Posterior cingulate gyrus (tissue), 11 donors: ENCODE data around the gene EYA2.
A peak's percentile ranks its signal among the peaks of the same experiment; 100 is the strongest.
"Not testable (repeated sequence)": the region's sequence is repeated elsewhere in the genome, so short reads cannot be mapped to it uniquely, and the experiment has no call there.

Source experiments
- DNase-seq, 10 donors: peaks; one replicate each; pipeline versions ENCODE4 v3.0.0 to v3.0.0-alpha.2; 2020 to 2021; ENCODE audit warnings: mixed read lengths in 3 of 10
- intact Hi-C: fragments of 100-400 bp; cut with DNase I; formaldehyde crosslinking; loops from one replicate; pipeline ENCODE4 v1.15.1; 2023

EYA2 gene

DNA sequence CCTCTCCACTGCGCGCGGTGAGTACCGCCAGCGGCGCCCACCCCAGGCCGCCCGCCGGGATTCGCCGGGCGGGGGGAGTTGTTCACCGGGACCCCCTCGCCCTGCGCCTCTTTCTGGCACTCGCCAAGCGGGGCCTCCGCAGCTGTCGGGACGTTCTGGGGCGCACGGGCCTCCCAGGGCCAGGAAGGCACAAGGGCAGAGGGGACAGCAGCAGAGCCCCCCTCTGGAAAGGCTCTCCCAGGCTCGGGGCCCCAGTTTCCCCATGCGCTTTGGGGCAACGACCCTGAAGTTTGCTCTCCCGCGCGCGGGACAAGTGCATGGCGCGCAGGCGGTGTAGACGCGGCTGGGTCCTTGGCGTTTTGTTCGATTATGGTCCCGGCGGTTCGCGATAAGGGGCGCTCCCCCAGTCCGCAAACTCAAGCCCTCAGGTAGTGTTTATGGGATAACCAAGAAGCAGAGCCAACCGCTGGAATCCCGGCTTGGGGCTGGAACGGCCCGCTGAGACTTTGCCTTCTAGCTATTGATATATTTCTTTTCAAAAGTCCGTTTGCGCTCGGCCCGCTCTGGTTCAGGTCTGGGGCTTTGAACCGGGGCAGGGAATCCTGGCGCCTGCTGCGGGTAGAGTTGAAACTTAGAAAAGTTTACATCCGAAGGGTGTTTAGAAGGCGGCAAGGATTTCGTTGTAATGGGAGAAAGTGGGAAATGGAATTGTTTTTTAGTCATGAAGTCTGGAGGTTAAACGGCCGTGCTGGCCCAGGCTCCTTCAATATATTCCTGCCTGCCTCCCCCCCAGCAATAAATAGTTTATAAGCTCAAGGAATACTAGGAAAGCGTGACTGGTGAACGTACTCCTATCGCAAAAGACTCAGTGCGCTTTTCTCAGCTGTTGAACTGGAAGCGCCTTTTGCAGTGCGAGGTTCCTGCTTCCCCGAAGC, 595 bp downstream of the EYA2 start:
- intact Hi-C loops = no loop called here
- DNase-seq = peak in 1 of 10 donors; percentile 67

DNA sequence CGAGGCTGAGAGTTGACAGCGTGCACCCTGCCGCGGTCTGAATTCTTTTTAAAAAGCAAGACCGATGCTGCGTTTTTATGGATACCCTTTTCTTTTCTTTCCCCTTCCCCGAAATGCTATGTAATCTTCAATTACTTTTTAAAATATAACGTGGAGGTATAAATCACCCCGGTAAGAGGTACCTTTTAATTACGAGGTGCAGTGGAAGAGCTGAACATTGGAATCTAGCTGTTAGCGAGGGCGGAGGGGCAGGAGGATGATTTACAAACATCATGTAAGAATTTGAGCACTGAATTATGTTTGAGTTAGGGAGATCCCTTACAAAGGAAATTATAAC, 1.2 kb downstream of the EYA2 start:
- DNase-seq = peak in 1 of 10 donors; percentile 73
- intact Hi-C loops = no loop called here

DNA sequence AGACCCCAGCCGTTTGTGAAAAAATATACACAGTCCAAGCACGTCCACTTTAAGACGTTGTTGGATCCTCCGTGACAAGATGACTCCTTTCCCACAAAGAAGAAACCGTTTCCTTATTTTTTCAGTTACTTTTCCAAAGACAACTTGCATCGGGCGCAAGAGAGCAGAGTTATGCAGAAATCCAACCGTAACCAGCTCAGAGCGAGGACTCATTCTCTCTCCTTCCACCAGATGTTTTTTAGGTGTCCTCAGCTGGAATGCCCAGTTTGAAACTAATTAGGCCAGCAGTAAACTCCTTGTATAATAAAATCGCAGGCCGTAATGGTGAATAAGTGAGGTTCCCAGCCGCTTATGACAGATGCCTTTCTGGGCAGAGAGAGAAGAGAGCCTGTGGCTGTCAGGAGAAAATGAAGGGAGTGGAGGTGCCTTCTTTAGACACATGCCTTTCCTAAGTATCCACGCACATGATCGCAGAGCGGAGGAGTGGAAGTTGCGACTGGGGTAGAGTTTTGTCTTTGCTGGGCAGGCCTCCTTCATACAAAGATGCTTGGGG, 2.8 kb downstream of the EYA2 start:
- intact Hi-C loops = no loop called here

DNA sequence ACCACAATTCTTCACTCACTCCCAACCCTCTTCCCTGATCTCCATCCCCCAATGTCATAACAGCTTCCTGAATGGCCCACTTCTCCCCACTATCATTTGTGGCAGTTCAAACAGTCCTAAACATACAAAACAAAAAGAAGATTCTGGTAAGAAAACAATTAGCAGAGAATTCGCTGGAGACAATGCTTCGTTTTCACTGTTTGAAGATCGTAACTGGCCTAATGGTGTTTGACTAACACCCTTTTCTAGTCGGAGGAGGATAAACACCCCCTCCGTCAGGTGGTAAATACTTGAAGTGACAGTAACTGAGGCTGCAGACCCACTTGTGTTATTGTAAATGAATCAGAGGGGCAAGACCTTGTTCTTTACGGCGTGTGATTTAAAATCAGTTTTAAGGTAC, 3.8 kb downstream of the EYA2 start:
- no peak for DNase-seq
- intact Hi-C loops = no loop called here

More for the DNA sequence above, 2.8 kb downstream of the EYA2 start:
- no peak for DNase-seq

DNA sequence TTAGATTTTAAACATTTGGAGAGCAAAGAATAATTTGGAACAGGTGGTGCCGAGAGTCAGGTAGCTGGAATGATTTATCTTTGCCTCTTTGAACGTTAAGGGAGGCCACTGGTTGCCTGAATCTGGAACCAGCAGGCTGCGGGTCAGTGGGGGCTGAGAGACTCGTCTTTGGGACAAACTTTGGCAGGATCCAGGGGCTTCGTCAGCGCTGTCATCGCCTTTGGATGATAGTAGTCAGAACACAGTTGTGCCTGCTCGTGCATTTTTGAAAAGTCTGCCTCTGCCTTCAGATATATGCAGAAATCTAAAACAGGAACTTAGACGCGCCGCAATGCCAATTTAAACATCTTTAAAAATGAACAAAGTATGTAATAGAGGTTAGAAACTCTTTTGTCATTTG, 5.0 kb downstream of the EYA2 start:
- DNase-seq = no peak
- intact Hi-C loops = no loop called here

DNA sequence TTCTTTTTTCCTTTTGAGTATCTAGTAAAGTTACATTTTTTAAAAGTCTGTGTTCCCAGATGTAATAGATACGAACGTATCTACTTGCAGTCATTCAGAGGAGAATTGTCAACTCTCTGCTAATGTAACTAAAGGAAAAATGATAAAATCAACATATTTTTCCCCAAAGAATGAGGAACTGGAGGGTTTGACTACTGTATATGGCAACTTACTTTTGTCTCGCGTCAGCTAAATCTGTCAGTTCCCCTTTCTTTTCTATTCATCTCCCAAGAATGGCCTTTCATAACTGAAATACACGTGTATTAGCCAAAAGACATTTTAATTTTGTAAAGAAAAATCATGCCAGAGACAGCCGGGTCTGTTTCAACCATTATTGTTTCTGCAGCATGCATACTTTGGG, 5.4 kb downstream of the EYA2 start:
- no peak for DNase-seq
- intact Hi-C loops = no loop called here

DNA sequence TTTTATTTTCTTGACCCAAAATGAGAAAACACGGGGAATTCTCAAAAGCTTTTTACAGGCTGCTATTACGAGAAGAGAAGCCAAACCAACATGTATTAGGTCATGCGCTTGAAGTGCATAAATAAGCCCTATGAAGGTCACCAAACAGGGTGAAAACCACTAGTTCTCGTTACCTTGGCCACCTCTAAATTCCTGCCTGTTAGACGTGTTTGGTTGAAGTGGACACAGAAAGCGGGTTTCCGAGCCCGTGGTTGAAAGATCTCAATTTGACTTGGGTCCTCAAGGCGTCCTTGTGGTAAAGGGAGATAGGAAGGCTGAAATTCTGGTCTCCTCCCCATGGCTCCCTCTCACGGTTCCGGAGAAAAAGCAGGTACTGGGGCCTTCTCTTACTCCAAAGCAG, 6.2 kb downstream of the EYA2 start:
- no peak for DNase-seq
- intact Hi-C loops = no loop called here

DNA sequence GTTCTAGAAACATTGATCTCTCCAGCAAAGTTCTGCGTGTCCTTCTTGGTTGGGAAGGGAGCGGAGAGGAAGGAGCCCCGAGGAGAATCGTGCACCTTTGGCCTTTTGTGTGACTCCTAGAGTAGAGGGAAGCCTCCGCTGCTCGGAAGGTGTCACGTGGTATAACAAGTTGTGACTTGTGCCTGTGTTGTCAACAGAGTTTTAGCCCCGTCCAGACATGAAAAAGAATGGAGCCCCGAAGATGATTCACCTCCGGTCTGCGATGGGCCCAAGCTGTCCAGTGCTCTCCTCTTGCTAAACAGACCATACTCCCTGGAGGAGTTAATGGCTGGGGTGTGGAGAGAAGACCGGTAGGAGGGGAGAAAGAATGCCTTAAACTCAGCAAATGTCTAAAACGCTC, 7.0 kb downstream of the EYA2 start:
- intact Hi-C loops = no loop called here
- no peak for DNase-seq

DNA sequence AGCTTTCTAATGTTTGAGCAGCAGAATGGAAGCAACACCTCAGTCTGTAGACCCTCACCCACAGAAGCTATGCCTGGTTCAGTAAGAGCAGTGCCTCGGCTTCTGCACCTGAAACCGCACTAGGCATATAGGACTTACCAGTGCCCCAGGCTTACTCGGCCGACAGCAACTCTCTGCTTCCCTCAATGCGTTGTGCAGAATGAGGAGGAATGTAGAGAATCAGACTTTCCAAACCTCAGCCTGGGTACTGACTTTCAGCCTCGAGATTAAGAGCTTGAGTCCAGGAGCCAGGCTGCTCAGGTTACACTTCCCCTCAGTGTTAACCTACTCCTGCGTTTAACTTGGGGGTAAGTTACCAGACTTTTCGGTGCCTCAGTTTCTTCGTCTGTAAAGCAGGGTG, 8.6 kb downstream of the EYA2 start:
- intact Hi-C loops = no loop called here
- DNase-seq = no peak

DNA sequence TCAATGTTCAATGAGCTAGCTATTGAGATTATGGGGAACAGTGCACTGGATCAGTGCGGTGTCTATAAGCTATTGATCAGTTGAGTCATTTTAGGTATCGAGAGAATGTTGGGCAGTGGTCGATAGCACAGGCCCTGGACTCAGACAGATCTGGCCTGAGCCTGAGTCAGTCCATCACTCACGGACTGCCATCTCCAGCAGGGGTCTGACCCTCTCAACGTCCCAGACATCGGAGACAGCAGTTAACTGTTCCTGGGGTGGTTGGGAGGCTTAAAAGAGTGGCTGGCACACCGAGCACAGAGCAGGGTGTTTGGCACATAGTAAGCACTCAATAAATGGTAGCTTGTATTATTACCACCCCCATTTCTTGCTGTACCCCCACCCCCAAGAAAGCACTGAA, 9.3 kb downstream of the EYA2 start:
- intact Hi-C loops = no loop called here
- DNase-seq = no peak

DNA sequence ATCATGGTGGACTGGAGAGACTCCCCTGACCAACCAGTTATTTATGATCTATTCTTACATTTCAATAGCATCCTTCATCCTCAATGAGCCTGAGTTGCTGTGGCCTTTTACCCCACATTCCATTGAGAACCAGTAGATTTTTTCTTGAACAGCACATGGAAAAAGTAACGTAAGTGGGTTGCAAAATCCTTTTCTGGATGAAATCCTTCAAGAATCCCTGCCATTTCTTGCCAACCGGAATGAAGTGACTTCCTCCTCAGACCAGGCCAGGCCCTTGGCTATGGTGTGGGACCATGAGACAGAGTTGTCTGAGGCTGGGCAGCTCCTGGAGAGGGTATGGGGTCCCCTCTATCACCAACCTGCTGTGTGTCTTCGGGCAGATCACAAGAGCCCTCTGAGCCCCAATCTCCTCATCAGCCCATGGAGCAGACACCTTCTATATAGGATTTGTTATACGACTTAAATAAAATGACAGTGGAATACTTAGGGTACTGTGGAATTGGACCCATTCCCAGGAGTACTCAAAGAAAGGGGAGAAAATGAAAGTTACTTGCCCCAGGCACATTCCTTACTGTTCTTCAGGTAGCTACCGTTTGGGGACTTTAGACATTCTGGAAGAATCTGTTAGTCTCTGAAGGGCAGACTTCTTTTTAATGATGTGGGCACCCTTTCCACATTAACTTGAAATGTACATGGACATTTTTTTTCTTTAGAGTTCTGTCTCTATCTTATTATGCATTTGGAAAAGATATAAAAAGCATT, 10.9 kb downstream of the EYA2 start:
- intact Hi-C loops = no loop called here
- DNase-seq = no peak

DNA sequence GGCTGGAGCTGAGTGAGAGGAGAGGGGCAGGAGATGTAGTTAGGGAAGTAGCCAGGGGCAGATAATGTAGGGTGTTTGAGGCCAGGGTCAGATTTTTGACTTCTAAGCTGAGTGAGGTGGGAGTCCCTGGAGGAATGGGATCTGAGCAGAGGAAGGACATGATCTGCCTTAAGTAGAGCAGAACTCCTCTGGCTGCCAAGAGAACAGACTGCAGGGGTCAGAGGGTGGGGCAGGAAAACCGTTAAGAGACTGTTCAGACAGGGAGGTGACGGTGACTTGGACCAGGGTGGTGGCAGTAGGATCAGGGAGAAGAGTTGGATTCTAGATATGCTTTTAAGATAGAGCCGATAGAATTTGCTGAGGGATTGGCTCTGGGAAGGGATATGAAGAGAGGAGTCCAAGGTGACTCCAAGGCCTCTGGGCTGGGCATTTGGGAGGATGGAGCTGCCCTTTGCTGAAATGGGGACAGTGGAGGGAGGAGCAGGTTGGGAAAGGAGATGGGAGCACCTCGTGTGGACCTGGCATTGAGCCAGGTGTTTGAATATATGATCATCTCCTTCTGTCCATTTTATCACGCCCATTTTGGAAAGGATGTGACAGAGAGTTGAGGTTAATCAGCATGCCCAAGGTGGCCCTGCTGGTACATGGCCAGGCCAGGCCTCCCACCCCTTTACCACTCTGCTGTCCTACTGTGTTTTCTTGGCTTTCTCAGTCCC, 18.8 kb downstream of the EYA2 start:
- DNase-seq = no peak
- intact Hi-C loops = no loop called here

DNA sequence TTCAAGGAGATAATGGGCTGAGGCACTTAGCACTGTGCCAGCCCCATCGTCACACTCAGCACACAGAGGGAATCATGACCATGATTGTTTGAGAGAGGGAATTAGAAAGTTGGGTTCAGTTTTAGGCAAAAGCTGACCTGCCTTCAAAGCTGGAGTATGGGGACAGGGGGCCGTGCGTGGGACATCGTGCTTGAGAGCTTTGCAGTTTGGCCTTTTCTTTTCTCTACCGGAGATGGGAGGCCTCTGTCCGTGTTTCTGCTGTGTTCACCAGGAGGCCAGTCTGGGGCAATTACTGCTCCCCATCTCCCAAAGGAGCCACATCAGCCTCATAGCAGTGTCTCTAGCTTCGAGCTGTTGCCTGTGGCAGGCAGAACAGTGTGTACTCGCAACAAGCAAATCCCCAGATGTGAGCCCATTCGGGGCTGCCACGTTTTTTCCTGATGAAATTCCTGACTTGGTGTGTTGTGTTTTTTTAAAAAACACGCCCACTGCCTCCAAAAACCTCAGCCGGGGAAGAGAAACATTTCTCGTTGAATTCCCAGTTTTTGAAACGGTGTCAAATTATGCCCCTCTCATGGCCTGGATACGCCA, 20.2 kb downstream of the EYA2 start:
- no peak for DNase-seq
- intact Hi-C loops = no loop called here

DNA sequence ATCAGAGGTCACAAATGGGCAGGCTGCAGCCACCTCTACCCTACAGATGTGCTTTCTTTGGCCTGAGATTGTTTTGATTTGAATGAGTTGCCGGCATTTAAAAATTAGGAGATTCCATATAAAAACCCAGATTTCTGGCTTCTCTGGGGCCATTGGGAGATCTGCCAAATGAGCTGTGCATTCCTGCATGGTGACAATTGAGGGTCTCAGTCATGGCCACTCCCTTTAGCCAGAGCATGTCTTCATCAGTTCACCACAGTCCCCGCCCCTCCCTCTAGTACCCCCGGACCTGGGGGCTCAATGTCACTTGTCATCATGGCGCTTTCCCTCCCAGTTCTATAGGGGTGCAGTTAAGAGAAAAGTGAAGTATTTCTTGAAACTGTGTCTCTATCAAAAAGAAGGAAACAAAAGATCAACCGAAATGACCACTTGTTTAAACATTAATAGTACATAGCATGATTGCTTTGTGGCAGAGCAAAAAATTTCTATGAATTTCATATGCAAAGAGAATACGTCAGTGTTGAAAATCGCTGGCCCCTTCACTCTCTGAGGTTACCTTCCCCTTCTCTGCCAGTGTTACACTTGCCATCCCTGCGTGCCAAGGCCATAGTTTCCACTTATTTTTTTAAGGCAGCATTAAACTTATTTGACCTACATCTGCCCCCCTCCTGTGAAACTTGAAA, 21.1 kb downstream of the EYA2 start:
- DNase-seq = no peak
- intact Hi-C loops = no loop called here

DNA sequence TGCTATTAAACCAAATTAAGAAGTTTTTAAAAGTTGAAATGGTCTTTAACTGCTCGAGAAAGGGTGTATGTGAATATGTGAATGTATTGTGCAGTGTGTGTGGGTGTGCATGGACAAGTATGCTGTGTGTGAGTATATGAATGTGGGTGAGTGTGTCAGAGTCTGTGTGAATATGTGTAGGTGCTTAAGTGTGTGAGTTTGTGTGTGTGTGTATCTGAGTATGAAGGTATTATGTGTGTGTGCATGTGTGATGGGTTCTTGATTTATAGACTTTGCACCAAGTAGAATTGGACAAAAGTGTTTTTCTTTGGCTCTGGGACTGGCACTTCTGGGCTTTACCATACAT, 21.6 kb downstream of the EYA2 start:
- no peak for DNase-seq
- intact Hi-C loops = no loop called here

DNA sequence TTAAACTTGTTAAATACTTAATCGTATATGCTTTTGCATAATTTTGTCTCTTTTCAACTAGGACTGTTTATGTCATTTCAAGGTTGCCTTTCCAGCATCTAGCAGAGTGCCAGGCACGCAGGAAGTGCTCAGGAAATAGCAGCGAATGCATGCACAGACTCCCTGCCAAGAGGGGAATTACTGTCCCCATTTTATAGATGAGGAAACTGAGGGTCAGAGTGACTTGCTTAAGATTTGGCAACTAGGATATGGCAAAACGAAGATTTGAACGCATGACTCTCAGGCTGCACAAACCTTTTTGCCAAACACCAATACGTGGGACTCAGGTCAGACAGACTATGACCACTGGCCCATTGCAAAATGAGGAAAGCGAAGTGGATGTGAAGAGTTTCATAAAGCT, 22.5 kb downstream of the EYA2 start:
- no peak for DNase-seq
- intact Hi-C loops = no loop called here

DNA sequence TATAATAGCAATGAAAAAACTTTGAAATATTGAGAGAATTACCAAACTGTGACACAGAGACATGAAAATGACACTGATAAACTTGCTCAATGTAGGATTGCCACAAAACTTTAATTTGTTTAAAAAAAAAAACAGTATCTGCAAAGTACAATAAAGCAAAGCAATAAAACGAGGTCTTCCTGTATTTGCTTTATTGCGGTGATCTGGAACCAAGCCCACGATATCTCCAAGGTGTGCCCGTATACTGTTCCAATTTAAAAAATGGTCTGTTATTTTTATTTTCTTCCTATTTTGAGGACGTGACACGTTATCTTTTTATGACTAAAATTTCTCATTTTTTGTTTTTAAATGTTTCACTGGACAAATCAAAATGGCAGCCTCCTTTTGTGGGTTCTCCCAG, 25.5 kb downstream of the EYA2 start:
- intact Hi-C loops = no loop called here
- no peak for DNase-seq

DNA sequence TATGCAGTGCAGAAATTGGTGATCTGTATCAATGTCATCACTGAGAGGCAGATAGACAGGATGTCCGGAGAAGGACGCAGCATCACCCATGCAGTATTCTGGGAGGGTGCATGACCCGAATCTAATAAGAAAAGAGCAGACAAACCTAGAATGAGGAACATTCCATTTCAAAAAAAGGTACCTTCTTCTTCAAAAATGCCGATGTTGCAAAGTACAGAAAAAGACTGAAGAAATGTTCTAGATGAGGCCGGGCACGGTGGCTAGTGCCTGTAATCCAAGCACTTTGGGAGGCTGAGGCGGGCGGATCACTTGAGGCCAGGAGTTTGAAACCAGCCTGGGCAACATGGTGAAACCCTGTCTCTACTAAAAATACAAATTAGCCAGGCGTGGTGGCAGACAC, 28.2 kb downstream of the EYA2 start:
- intact Hi-C loops, DNase-seq: not testable (repeated sequence)

DNA sequence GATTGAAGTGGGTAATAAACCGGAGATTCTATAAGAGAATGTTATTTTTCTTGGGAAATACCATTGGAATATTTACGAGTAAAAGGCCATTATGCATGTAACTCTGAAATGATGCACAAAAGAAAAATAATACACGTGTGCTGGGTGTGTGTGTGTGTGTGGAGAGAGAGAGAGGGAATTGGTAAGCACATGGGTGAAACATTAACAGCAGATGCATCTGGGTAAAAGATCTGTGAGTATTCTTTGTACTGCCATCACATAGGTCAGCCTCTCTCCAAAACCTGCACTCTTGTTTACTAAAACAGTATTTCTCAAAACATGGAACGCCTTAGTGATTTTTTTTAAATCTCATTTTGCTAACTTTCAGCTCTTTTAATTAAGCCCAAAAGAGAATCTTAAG, 28.9 kb downstream of the EYA2 start:
- DNase-seq = no peak
- intact Hi-C loops = no loop called here

DNA sequence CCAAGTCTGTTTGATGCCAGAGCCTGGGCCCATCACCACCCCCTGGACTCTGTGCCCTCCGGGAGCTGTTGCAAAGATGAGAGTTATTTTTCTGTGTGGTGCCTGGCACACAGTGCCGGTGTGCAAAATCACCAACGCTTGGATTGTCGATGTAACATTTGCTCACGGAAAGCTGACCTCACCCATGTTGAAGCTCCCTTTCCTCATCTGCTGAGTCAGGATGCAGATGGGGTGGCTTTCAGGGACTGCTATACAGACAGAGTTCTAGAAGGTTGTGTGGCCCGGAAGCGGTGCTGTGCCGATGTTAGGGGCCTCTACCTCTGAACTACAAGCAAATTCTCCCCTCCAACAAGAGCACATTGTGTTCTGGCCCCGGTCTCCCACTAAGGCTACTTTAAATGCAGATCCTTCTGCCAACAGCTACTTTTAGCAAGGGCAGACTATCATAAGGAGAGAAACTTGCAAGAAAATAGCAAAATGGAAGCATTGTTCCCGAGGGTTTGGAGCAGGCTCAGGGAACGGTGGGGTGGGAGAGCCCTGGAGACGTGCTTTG, 34.0 kb downstream of the EYA2 start:
- intact Hi-C loops = no loop called here
- DNase-seq = peak in 8 of 10 donors; percentile 12 to 81 (median 30)
